Measurements from ENCODE around the gene HRH2.

- TF ChIP-seq POLR2A (IDR thresholded peaks at IDR 0.05; ENCODE audit: low read depth, low read length) (no peak), POLR2AphosphoS5 (IDR thresholded peaks at IDR 0.05; ENCODE audit: low read depth, low read length) (no peak)
These were observed 17.6 kb upstream of the HRH2 start for GRCh38 chr5:175640106-175640775.
